ENCODE data around the gene DPY30.

DNA sequence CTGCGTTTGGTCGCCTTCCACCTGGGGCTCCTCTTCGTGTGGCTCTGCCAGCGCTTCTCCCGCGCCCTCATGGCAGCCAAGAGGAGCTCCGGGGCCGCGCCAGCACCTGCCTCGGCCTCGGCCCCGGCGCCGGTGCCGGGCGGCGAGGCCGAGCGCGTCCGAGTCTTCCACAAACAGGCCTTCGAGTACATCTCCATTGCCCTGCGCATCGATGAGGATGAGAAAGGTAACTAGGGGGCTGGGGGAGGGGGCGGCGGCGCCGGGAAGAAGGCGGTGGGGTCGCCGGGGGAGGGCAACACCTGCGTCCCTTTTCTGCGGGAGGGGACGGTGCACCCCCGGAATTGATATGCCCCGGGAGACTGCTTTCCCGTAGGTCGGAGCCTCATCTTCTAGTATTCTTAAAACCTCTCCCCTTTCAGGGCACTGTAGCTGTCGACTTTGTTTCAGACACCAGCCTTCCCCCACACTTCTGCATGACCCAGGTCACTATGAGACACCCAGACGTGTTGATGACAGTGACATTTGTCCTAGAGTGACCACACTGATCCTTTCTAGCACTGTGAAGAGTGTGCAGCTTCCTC lies 24.5 kb upstream of the DPY30 start:
- TF ChIP-seq, protein P1, sequence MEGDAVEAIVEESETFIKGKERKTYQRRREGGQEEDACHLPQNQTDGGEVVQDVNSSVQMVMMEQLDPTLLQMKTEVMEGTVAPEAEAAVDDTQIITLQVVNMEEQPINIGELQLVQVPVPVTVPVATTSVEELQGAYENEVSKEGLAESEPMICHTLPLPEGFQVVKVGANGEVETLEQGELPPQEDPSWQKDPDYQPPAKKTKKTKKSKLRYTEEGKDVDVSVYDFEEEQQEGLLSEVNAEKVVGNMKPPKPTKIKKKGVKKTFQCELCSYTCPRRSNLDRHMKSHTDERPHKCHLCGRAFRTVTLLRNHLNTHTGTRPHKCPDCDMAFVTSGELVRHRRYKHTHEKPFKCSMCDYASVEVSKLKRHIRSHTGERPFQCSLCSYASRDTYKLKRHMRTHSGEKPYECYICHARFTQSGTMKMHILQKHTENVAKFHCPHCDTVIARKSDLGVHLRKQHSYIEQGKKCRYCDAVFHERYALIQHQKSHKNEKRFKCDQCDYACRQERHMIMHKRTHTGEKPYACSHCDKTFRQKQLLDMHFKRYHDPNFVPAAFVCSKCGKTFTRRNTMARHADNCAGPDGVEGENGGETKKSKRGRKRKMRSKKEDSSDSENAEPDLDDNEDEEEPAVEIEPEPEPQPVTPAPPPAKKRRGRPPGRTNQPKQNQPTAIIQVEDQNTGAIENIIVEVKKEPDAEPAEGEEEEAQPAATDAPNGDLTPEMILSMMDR (IDR thresholded peaks at IDR 0.05) = no peak
- TF ChIP-seq POLR2A (IDR thresholded peaks at IDR 0.05) = peak; percentile 41 to 51
